HepG2 (cell line): ENCODE measurements around the gene ZNF142. TPM values are rescaled to one million over a fixed set of nuclear protein-coding genes. Genes with fewer than 3 reads are reported as not detected.

Experiments
- DR1 ChIP-seq: sonication (generic); formaldehyde crosslinking; IDR thresholded peaks from 2 replicates; pipeline ENCODE4 v1.8.0; 2021; ENCODE audit warnings: mild to moderate bottlenecking, missing genetic modification reagents, inconsistent platforms
- DRAP1 ChIP-seq: IDR thresholded peaks from 2 replicates; pipeline ENCODE4 v1.6.1; 2016; ENCODE audit warnings: missing genetic modification reagents, missing compliant biosample characterization
- GTF2F1 ChIP-seq: fragments of 150-350 bp; IDR thresholded peaks from 2 replicates; pipeline ENCODE4 v1.6.1; 2014; ENCODE audit warnings: low read length
- HDAC2 ChIP-seq: sonication (generic); formaldehyde crosslinking; IDR thresholded peaks from 2 replicates; pipeline ENCODE4 v1.4.0; 2020; ENCODE audit warnings: missing genetic modification reagents
- IRF9 ChIP-seq: sonication (generic); formaldehyde crosslinking; IDR thresholded peaks from 2 replicates; pipeline ENCODE4 v1.8.0; 2022; ENCODE audit warnings: missing genetic modification reagents, mild to moderate bottlenecking, borderline replicate concordance
- KLF11 ChIP-seq: IDR thresholded peaks from 2 replicates; pipeline ENCODE4 v1.6.1; 2016; ENCODE audit warnings: missing compliant biosample characterization
- KLF6 ChIP-seq: IDR thresholded peaks from 2 replicates; pipeline ENCODE4 v1.8.0; 2016; ENCODE audit warnings: missing biosample characterization, missing genetic modification reagents
- KMT2B ChIP-seq: IDR thresholded peaks from 2 replicates; pipeline ENCODE4 v1.6.1; 2016; ENCODE audit warnings: missing genetic modification reagents, missing compliant biosample characterization
- PAXIP1 ChIP-seq: sonication (generic); formaldehyde crosslinking; conservative IDR thresholded peaks from 2 replicates; pipeline ENCODE4 v1.4.0; 2020; ENCODE audit warnings: mild to moderate bottlenecking, missing genetic modification reagents, moderate library complexity
- PHF8 ChIP-seq: sonication (generic); formaldehyde crosslinking; IDR thresholded peaks from 2 replicates; pipeline ENCODE4 v1.5.0; 2020; ENCODE audit warnings: missing genetic modification reagents
- PRDM10 ChIP-seq: sonication (generic); formaldehyde crosslinking; IDR thresholded peaks from 2 replicates; pipeline ENCODE4 v1.4.0; 2020; ENCODE audit warnings: low read depth, missing genetic modification reagents
- SRSF1 ChIP-seq: fragments of 200-400 bp; formaldehyde crosslinking; optimal IDR thresholded peaks from 2 replicates; pipeline ENCODE3; 2017; ENCODE audit warnings: mild to moderate bottlenecking, low read depth, low read length, moderate library complexity
- TCF7 ChIP-seq: sonication (generic); IDR thresholded peaks from 2 replicates; pipeline ENCODE4 v1.6.1; 2016; ENCODE audit warnings: antibody characterized with exemption, low read depth
- U2AF1 ChIP-seq: fragments of 200-400 bp; formaldehyde crosslinking; optimal IDR thresholded peaks from 2 replicates; pipeline ENCODE3; 2017; ENCODE audit warnings: mild to moderate bottlenecking, low read depth, low read length
- ZMYM3 ChIP-seq: sonication (generic); formaldehyde crosslinking; IDR thresholded peaks from 2 replicates; pipeline ENCODE4 v1.5.1; 2020; ENCODE audit warnings: mild to moderate bottlenecking, missing genetic modification reagents
- ZNF121 ChIP-seq: sonication (generic); formaldehyde crosslinking; IDR thresholded peaks from 2 replicates; pipeline ENCODE4 v1.5.0; 2020; ENCODE audit warnings: mild to moderate bottlenecking, missing genetic modification reagents
- ZNF326 ChIP-seq: sonication (generic); formaldehyde crosslinking; IDR thresholded peaks from 2 replicates; pipeline ENCODE4 v1.4.0; 2020; ENCODE audit warnings: missing genetic modification reagents, borderline replicate concordance
- ZNF335 ChIP-seq: sonication (generic); formaldehyde crosslinking; IDR thresholded peaks from 2 replicates; pipeline ENCODE4 v1.4.0; 2020; ENCODE audit warnings: missing genetic modification reagents
- ZNF543 ChIP-seq: sonication (generic); formaldehyde crosslinking; IDR thresholded peaks from 2 replicates; pipeline ENCODE4 v1.4.0; 2020; ENCODE audit warnings: mild to moderate bottlenecking, missing genetic modification reagents
- ZNF674 ChIP-seq: sonication (generic); formaldehyde crosslinking; IDR thresholded peaks from 2 replicates; pipeline ENCODE4 v1.5.0; 2020; ENCODE audit warnings: low read depth, mild to moderate bottlenecking, missing genetic modification reagents
- ZNF772 ChIP-seq: sonication (generic); formaldehyde crosslinking; IDR thresholded peaks from 2 replicates; pipeline ENCODE4 v1.5.0; 2020; ENCODE audit warnings: mild to moderate bottlenecking, missing genetic modification reagents
- polyA plus RNA-seq, 8 experiments: library from polyadenylated mRNA; depleted of rRNA in 3 of 8; stranded (reverse) in 7 of 8; unstranded in 1 of 8; fragments of >200 nt; fragmentation: Illumina TruSeq in 4 of 8; extraction: Trizol in 4 of 8; gene quantifications; 2 replicates each; pipeline versions ENCODE4 v1.2.1 to v1.2.3, GENCODE V29; 2011 to 2016; ENCODE audit warnings: low read depth in 4 of 8, missing spikeins in 1 of 8, mixed read lengths in 1 of 8; ENCODE audit not compliant: insufficient read depth in 1 of 8
- total RNA-seq, 5 experiments: library from RNA; depleted of rRNA; stranded (reverse); fragments of >200 nt; fragmentation: Illumina TruSeq; extraction: Trizol; gene quantifications; 2 replicates each; pipeline ENCODE4 v1.2.3, GENCODE V29; 2016; ENCODE audit warnings: low read depth in 1 of 5

The ZNF142 gene
- total and polyA plus RNA-seq, 2 of the 13 experiments (the other 11 are each of a cell fraction or from before 2014, with no cell fraction given) = 4.8 to 11.4 TPM

- TF ChIP-seq ZNF335 = peak; percentile 99
- TF ChIP-seq KLF11 (CRISPR knock-in tag) = no peak
- TF ChIP-seq HDAC2 = peak; percentile 53; the same call in 1 of the 2 replicates
- TF ChIP-seq PAXIP1 (CRISPR knock-in tag) = peak; percentile 37; the same call in 1 of the 2 replicates
- TF ChIP-seq KLF6 (CRISPR knock-in tag) = peak; percentile 85
- peak; percentile 65; the same call in 1 of the 2 replicates for TF ChIP-seq IRF9 (CRISPR knock-in tag)
- TF ChIP-seq TCF7 = no peak
- peak; percentile 98 for TF ChIP-seq PHF8
- TF ChIP-seq U2AF1 = peak; percentile 57
- peak; percentile 44; the same call in 1 of the 2 replicates for TF ChIP-seq ZNF772 (CRISPR knock-in tag)
- TF ChIP-seq DR1 (CRISPR knock-in tag) = peak; percentile 77
- TF ChIP-seq ZNF543 (CRISPR knock-in tag) = peak; percentile 30; the same call in 1 of the 2 replicates
- 0 out of 2 replicates have a peak, but pooled peaks have one; percentile 7 for TF ChIP-seq ZNF121 (CRISPR knock-in tag)
- peak; percentile 26 for TF ChIP-seq SRSF1
- TF ChIP-seq ZNF326 = no peak
- TF ChIP-seq ZMYM3 = 0 out of 2 replicates have a peak, but pooled peaks have one; percentile 53
- no peak for TF ChIP-seq GTF2F1
- no peak for TF ChIP-seq PRDM10 (CRISPR knock-in tag)
- no peak for TF ChIP-seq ZNF674 (CRISPR knock-in tag)
- TF ChIP-seq DRAP1 (CRISPR knock-in tag) = peak; percentile 71; the same call in 1 of the 2 replicates
- TF ChIP-seq KMT2B (CRISPR knock-in tag) = peak; percentile 84
Measured at GRCh38 chr2:218671654-218672566, 12.5 kb upstream of the ZNF142 start, which contains the start of the genes RNF25 and STK36 (continued).
